Thyroid gland (tissue), 4 donors: ENCODE results near the gene CDC27. TPM values are rescaled to one million over a fixed set of nuclear protein-coding genes. Genes with fewer than 3 reads are reported as not detected.
"Not testable (repeated sequence)": the region's sequence is repeated elsewhere in the genome, so short reads cannot be mapped to it uniquely, and the experiment has no call there.

ENCODE experiments used
- DNase-seq, 2 donors: peaks; one replicate each; pipeline ENCODE4 v3.0.0-alpha.2; 2019
- H3K27ac ChIP-seq, 3 donors: fragments of 200-600 bp; sonication (generic); 1 replicate in 2 of 3; 2 replicates in 1 of 3; pipeline ENCODE4 v1.5.1; 2016 to 2019; ENCODE audit warnings: mild to moderate bottlenecking in 1 of 3, moderate library complexity in 1 of 3
- H3K27me3 ChIP-seq: fragments of 200-600 bp; sonication (generic); one replicate; pipeline ENCODE4 v1.5.1; 2019
- H3K36me3 ChIP-seq, 2 donors: fragments of 200-600 bp; sonication (generic); one replicate each; pipeline ENCODE4 v1.5.1; 2016 to 2019
- H3K4me1 ChIP-seq, 2 donors: fragments of 200-600 bp; sonication (generic); one replicate each; pipeline ENCODE4 v1.5.1; 2017 to 2019
- H3K4me3 ChIP-seq, 3 donors: fragments of 200-600 bp; sonication (generic); replicated peaks in 1 of 3; 1 replicate in 2 of 3; 2 replicates in 1 of 3; pipeline ENCODE4 v1.5.1; 2016; ENCODE audit warnings: mild to moderate bottlenecking in 1 of 3
- H3K9me3 ChIP-seq: fragments of 200-600 bp; sonication (generic); one replicate; pipeline ENCODE4 v1.5.1; 2017
- CTCF ChIP-seq, 6 experiments: fragments of 200-600 bp in 3 of 6; fragments of 450-650 bp in 3 of 6; sonication (generic) in 3 of 6; IDR thresholded peaks; one replicate each; pipeline ENCODE4 v1.5.1; 2016 to 2019; ENCODE audit warnings: antibody characterized with exemption in 6 of 6, mild to moderate bottlenecking in 2 of 6, inconsistent platforms in 1 of 6, moderate library complexity in 1 of 6
- POLR2A ChIP-seq, 2 donors: fragments of 450-650 bp; IDR thresholded peaks; one replicate each; pipeline ENCODE4 v1.6.1; 2017; ENCODE audit warnings: antibody characterized with exemption in 2 of 2, mild to moderate bottlenecking in 2 of 2, moderate library complexity in 1 of 2
- whole genome bisulfite sequencing, 2 donors: methylation state at CpG; one replicate each; pipeline ENCODE4 v1.1.5; 2017; 5-methylcytosine and 5-hydroxymethylcytosine counted together
- intact Hi-C: fragments of 100-400 bp; cut with DNase I; formaldehyde crosslinking; loops from one replicate; pipeline ENCODE4 v1.15.1; 2023
- total RNA-seq, 4 donors: library from RNA; depleted of rRNA; stranded (reverse); fragments of >200 nt; gene quantifications; one replicate each; pipeline ENCODE4 v1.2.3, GENCODE V29; 2016

CDC27 gene
- total RNA-seq, 4 donors from 2014 or later = 124 to 195 (median 181) TPM

DNA sequence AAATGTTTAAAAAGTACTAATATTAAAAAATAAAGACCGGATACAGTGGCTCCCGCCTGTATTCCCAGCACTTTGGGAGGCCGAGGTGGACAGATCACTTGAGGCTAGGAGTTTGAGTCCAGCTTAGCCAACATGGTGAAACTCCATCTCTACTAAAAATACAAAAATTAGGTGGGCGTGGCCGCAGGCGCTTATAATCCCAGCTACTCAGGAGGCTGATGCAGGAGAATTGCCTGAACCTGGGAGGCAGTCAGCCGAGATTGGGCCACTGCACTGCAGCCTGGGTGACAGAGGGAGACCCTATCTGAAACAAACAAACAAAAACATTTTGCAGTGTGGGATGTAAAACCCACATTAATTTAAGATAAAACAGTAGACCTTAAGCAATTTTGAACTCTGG lies 11.8 kb downstream of the CDC27 start:
- Histone ChIP-seq H3K36me3 (peaks cover 5 to 13% of the 10 kb centered on the region in 2 donors), H3K27ac (peak overlapping the region; percentile 88 to 90 (median 90)), H3K27me3 (no peaks in the 10 kb centered on the region), H3K9me3 (no peaks in the 10 kb centered on the region), H3K4me3 (no peak overlapping the region), H3K4me1 (peaks cover 67 to 72% of the 10 kb centered on the region in 2 donors)
- DNase-seq = no peak
- WGBS, 2 donors = 97% methylated on average over 7 of the region's 7 CpGs
- no peak for TF ChIP-seq POLR2A (IDR thresholded peaks at IDR 0.05)
- no peak for TF ChIP-seq CTCF (IDR thresholded peaks at IDR 0.05)
- intact Hi-C loops = no loop called here

DNA sequence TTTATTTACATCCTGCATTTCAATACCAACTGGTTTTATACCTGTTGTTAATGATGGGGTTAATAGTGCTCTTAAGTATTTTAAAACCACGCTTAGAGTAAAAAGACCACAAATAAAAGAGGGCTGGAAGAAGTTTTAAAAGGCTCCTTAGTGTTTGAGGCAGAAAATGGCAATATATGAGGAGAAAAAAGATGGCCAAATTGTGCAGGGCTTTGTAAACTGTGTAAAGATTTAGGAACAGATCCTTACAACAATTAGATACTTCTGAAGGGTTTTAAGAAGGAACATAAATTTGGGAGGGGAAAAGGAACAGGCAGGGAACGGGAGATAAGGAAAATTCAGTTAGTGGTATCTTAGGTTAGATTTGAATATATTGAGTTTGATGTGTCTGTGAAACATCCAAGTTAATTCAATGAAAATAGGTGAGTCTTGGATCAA lies 12.7 kb downstream of the CDC27 start:
- DNase-seq = no peak

DNA sequence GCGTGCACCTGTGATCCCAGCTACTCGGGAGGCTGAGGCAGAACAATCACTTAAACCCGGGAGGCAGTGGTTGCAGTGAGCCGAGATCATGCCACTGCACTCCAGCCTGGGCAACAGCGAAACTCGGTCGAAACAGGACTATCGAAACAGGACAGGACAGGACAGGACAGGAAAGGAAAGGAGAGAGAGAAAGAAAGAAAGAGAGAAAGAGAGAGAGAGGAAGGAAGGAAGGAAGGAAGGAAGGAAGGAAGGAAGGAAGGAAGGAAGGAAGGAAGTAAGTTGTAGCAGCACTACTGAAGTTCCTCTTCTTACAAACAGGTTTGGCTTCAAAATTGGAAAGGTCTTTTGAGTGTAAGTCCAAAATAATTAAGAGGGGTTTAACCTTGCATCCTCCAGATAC lies 14.3 kb downstream of the CDC27 start:
- H3K27ac ChIP-seq = peak overlapping the region; percentile 88 to 90 (median 90)
- H3K27me3 ChIP-seq, DNase-seq, H3K9me3 ChIP-seq, H3K36me3 ChIP-seq, intact Hi-C loops, H3K4me3 ChIP-seq: not testable (repeated sequence)
- 84 to 91% methylated on average over 8 of the region's 8 CpGs for WGBS, 2 donors
- H3K4me1 ChIP-seq = peaks cover 77 to 80% of the 10 kb centered on the region in 2 donors

More for the DNA sequence above, 12.7 kb downstream of the CDC27 start:
- intact Hi-C loops = no loop called here
- H3K27me3 ChIP-seq = no peaks in the 10 kb centered on the region
- 71 to 73% methylated on average over 2 of the region's 2 CpGs for WGBS, 2 donors
- H3K9me3 ChIP-seq = no peaks in the 10 kb centered on the region
- no peak overlapping the region for H3K4me3 ChIP-seq
- H3K4me1 ChIP-seq = peaks cover 70 to 75% of the 10 kb centered on the region in 2 donors
- TF ChIP-seq CTCF (IDR thresholded peaks at IDR 0.05) (no peak), POLR2A (IDR thresholded peaks at IDR 0.05) (no peak)
- H3K27ac ChIP-seq = peak overlapping the region; percentile 88 to 90 (median 90)
- peaks cover 5 to 13% of the 10 kb centered on the region in 2 donors for H3K36me3 ChIP-seq

DNA sequence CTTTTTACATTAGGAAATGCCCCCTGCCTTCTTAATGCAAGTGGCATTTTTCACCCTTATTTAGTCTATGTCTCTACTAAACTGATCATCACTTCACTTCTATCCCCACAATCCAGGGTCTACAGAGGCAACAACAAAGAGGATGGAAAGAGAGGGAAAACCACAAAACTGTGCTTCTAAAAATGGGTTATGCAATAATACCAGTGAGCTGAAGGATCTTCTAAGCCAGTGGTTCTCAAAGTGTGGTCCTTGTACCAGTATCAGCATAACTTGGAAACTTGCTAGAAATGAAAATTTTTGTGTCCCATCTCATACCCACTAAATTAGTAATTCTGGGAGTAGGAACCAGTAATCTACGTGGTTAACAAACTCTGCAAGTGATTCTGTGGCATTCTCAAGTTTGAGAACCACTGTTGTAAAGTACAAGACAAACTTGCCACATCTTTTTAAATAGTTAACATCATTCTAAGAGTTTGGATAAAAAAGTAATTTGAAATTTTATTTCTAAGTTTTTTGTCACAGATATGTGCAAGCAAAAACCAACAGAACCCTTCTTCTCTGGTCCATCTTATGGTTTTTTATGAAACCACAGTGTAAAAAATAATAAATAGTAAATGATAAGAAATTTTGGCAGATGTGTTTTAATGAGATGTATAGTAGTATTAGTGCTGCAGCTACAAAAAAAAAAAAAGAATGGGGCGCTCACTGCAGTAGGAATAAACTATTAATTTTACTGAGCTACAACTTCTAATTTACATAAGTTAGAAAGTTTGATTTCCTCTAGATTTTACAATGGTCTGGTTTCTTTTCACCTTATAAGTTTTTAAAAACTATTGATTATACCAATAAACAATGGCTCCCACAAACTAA lies 16.2 kb downstream of the CDC27 start:
- WGBS, 2 donors = 82 to 84% methylated on average over 2 of the region's 2 CpGs

GRCh38 chr17:47170710-47171109 lies 18.4 kb downstream of the CDC27 start:
- Histone ChIP-seq H3K4me3 (no peak overlapping the region), H3K36me3 (peaks cover 0 to 4% of the 10 kb centered on the region in 2 donors), H3K9me3 (no peaks in the 10 kb centered on the region), H3K4me1 (peaks cover 79 to 80% of the 10 kb centered on the region in 2 donors), H3K27me3 (no peaks in the 10 kb centered on the region), H3K27ac (peak overlapping the region; percentile 88 to 90 (median 90))
- no peak for DNase-seq
- 96% methylated on average over 4 of the region's 4 CpGs for WGBS, 2 donors
- TF ChIP-seq POLR2A (IDR thresholded peaks at IDR 0.05) (no peak), CTCF (IDR thresholded peaks at IDR 0.05) (no peak)
- intact Hi-C loops = no loop called here

More for the DNA sequence above, 16.2 kb downstream of the CDC27 start:
- no peak overlapping the region for H3K4me3 ChIP-seq
- intact Hi-C loops = no loop called here
- H3K27ac ChIP-seq = peak overlapping the region; percentile 88 to 90 (median 90)
- no peaks in the 10 kb centered on the region for H3K27me3 ChIP-seq
- peaks cover 77 to 83% of the 10 kb centered on the region in 2 donors for H3K4me1 ChIP-seq
- TF ChIP-seq POLR2A (IDR thresholded peaks at IDR 0.05) (no peak), CTCF (IDR thresholded peaks at IDR 0.05) (no peak)
- H3K36me3 ChIP-seq = peaks cover 0 to 4% of the 10 kb centered on the region in 2 donors
- no peaks in the 10 kb centered on the region for H3K9me3 ChIP-seq
- no peak for DNase-seq

DNA sequence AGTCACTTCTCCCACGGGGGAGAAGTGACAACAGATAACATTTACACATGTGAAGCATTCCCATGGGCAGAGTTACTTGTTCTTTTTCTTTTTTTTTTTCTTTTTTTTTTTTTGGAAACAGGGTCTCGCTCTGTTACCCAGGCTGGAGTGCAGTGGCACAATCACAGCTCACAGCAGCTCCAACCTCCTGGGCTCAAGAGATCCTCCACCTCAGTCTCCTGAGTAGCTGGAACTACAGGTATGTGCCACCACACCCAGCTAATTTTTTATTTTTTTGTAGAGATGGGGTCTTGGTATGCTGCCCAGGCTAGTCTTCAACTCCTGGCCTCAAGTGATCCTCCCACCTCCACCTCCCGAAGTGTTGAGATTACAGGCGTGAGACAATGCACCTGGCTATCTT lies 20.2 kb downstream of the CDC27 start:
- 37 to 51% methylated on average over 4 of the region's 4 CpGs for WGBS, 2 donors
- Histone ChIP-seq H3K27ac (peak overlapping the region; percentile 88 to 90 (median 90)), H3K4me1 (peaks cover 68 to 73% of the 10 kb centered on the region in 2 donors)
- H3K36me3 ChIP-seq, intact Hi-C loops, H3K27me3 ChIP-seq, H3K4me3 ChIP-seq, H3K9me3 ChIP-seq: not testable (repeated sequence)
- DNase-seq = peak; percentile 86 to 90

DNA sequence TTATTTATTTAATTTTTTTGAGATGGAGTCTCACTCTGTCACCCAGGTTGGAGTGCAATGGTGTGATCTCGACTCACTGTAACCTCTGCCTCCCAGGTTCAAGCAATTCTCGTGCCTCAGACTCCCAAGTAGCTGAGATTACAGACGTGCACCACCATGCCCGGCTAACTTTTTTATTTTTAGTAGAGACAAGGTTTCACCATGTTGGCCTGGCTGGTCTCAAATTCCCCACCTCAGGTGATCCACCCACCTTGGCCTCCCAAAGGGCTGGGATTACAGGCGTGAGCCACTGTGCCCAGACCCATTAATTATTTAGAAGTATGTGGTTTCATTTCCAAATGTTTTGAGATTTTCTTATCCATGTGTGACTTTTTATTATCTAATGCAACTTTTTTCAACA lies 22.2 kb downstream of the CDC27 start:
- WGBS, 2 donors = 95% methylated on average over 5 of the region's 5 CpGs
- intact Hi-C loops, H3K4me3 ChIP-seq, H3K27me3 ChIP-seq, H3K36me3 ChIP-seq, DNase-seq, H3K9me3 ChIP-seq: not testable (repeated sequence)
- H3K4me1 ChIP-seq = peaks cover 62 to 71% of the 10 kb centered on the region in 2 donors
- H3K27ac ChIP-seq = peak overlapping the region; percentile 38 to 90 (median 90)
